IMR-90 (cell line): Measurements from ENCODE around the gene CLPTM1L.

Source experiments
- CTCF ChIP-seq: conservative IDR thresholded peaks from 2 replicates; pipeline ENCODE4 v1.5.1; 2012; ENCODE audit warnings: mild to moderate bottlenecking, low read depth, low read length, improper control_type of control experiment
- POLR2A ChIP-seq: IDR thresholded peaks from 2 replicates; pipeline ENCODE4 v1.6.1; 2012; ENCODE audit warnings: mild to moderate bottlenecking, low read depth, low read length

DNA sequence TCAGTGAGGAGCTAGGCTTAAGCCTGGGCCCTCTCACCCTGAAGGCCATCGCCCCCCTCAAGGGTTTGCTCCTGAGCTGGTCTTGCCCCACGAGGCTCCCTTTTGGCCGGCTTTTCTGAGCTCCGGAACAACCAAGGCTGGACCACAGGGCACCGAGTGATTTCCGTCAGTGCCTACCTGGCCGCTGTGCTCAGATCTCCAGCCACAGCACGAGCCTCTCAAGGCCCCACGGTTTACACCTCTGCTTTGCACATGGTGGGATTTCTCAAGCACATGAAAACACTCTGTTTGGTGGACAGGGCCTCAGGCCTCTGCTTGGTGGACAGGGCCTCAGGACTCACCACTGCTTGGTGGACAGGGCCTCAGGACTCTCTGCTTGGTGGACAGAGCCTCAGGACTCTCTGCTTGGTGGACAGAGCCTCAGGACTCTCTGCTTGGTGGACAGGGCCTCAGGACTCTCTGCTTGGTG lies 15.8 kb downstream of the CLPTM1L start:
- TF ChIP-seq CTCF, result no peak
- no peak for TF ChIP-seq POLR2A
